ENCODE measurements around the gene PAXX. TPM values are rescaled to one million over a fixed set of nuclear protein-coding genes. Genes with fewer than 3 reads are reported as not detected.

PAXX gene
- total RNA-seq, 1 experiment from 2014 or later: 89.0 TPM

DNA sequence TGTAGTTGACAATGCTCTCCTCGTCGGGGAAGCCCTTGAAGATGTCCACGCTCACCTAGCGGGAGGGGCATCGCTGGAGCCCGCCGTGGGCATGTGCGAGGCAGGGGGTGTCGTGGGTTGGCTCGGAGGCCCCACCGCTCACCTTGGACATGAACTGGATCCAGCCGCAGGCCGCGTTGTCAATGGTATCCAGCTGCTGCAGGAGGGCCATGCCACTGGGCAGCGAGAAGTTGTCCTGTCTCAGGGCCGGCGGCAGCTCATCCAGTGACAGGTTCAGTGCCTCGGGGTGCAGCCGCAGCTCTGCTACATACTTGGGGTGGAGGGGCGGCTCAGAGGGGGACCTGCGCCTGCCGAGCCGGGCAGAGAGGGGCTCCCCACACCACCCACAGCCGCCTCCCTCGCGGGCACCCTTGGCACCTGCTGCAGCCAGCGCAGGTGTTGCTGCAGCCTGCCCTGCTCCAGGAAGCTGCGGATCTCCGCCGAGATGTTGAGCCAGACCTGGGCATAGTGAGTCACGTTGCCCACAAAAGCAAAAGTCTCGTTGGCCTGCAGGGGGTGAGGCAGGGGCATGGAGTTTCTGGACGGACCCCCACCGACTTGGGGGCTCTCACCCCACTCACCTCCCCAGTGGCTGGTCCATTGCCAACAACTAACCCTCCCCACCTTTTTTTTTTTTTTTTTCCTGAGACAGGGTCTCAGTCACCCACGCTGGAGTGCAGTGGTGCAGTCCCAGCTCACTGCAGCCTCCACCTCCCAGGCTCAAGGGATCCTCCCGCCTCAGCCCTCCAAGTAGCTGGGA lies 26.7 kb downstream of the PAXX start:
- BruUV-seq (replicated peaks): no TSS peak
- TF ChIP-seq CBX3 (IDR thresholded peaks at IDR 0.05; ENCODE audit: low read depth): no peak
- no peak for TF ChIP-seq SP1 (IDR thresholded peaks at IDR 0.05; ENCODE audit: low read depth)
- TF ChIP-seq POLR2AphosphoS5 (IDR thresholded peaks at IDR 0.05; ENCODE audit: low read depth, low read length): no peak
- no peak for TF ChIP-seq JUND (IDR thresholded peaks at IDR 0.05)
- TF ChIP-seq RAD21 (IDR thresholded peaks at IDR 0.05; ENCODE audit: low read depth): no peak

GRCh38 chr9:137019891-137020683 lies 27.9 kb downstream of the PAXX start:
- no peak overlapping the region for H3K9ac ChIP-seq (ENCODE audit: low read length)
- ChIA-PET RAD21 (ENCODE audit: low non-redundant PET in 1 of 2, low total read pairs in 2 of 2, uncharacterized antibody in 2 of 2, unreplicated experiment in 2 of 2) (no interaction called here), POLR2A (no interaction called here), CTCF (interaction anchor here (1.1 kb wide), 1 partner anchor 9 kb away, joined by 4 read pairs; no protein-coding TSS in a partner anchor)
- no peak overlapping the region for H3K4me2 ChIP-seq (ENCODE audit: low read length)
- H3K4me3 ChIP-seq (replicated peaks in 1 of 2; ENCODE audit: low read depth in 1 of 2, low read length in 2 of 2): no peak overlapping the region
- peaks cover 8 to 16% of the 10 kb centered on the region in 2 experiments; a peak in 3 of 4 replicates for H3K4me1 ChIP-seq (ENCODE audit: control insufficient read depth in 1 of 2, insufficient read depth in 2 of 2, low read length in 2 of 2)
- H3K27me3 ChIP-seq (ENCODE audit: insufficient read depth, low read length): no peaks in the 10 kb centered on the region
- no peak overlapping the region for H3K27ac ChIP-seq (ENCODE audit: low read depth, low read length)
- no peaks in the 10 kb centered on the region for H3K9me3 ChIP-seq (ENCODE audit: control insufficient read depth in 1 of 2, insufficient read depth in 1 of 2, low read depth in 1 of 2, low read length in 2 of 2)
- H3K36me3 ChIP-seq (ENCODE audit: control insufficient read depth in 1 of 2, insufficient read depth in 2 of 2, low read length in 2 of 2): peaks cover 18 to 19% of the 10 kb centered on the region in 2 experiments; a peak in 3 of 4 replicates
- H2AFZ ChIP-seq (ENCODE audit: low read depth, low read length, poor library complexity, severe bottlenecking): no peak overlapping the region
- BruUV-seq (replicated peaks): no TSS peak
- no peak for DNase-seq (ENCODE audit: low read depth, low spot score)
- H3K9me2 ChIP-seq (ENCODE audit: insufficient read depth): no peaks in the 10 kb centered on the region
- no peak for ATAC-seq
- H3K79me2 ChIP-seq (ENCODE audit: insufficient read depth, low read length): peaks cover 6% of the 10 kb centered on the region
- intact Hi-C loops (cut with micrococcal nuclease): no loop called here
- H4K20me1 ChIP-seq (ENCODE audit: insufficient read depth): no peaks in the 10 kb centered on the region
- TF ChIP-seq EGR1 (IDR thresholded peaks at IDR 0.05; ENCODE audit: low read depth): no peak
- no peak for TF ChIP-seq POLR2AphosphoS5 (IDR thresholded peaks at IDR 0.05; ENCODE audit: low read depth, low read length)
- TF ChIP-seq, protein P1, sequence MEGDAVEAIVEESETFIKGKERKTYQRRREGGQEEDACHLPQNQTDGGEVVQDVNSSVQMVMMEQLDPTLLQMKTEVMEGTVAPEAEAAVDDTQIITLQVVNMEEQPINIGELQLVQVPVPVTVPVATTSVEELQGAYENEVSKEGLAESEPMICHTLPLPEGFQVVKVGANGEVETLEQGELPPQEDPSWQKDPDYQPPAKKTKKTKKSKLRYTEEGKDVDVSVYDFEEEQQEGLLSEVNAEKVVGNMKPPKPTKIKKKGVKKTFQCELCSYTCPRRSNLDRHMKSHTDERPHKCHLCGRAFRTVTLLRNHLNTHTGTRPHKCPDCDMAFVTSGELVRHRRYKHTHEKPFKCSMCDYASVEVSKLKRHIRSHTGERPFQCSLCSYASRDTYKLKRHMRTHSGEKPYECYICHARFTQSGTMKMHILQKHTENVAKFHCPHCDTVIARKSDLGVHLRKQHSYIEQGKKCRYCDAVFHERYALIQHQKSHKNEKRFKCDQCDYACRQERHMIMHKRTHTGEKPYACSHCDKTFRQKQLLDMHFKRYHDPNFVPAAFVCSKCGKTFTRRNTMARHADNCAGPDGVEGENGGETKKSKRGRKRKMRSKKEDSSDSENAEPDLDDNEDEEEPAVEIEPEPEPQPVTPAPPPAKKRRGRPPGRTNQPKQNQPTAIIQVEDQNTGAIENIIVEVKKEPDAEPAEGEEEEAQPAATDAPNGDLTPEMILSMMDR (IDR thresholded peaks at IDR 0.05 in 2 of 3, conservative IDR thresholded peaks at IDR 0.05 in 1 of 3; ENCODE audit: borderline replicate concordance in 1 of 3, insufficient read depth in 1 of 3, low read depth in 2 of 3, low read length in 2 of 3): no peak
- no peak for TF ChIP-seq CEBPB (IDR thresholded peaks at IDR 0.05; ENCODE audit: low read depth)
- TF ChIP-seq, protein P2, sequence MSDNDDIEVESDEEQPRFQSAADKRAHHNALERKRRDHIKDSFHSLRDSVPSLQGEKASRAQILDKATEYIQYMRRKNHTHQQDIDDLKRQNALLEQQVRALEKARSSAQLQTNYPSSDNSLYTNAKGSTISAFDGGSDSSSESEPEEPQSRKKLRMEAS (IDR thresholded peaks at IDR 0.05): no peak
- no peak for TF ChIP-seq YY1 (IDR thresholded peaks at IDR 0.05; ENCODE audit: extremely low read depth, insufficient replicate concordance, low read depth, low read length)
- TF ChIP-seq RAD21 (IDR thresholded peaks at IDR 0.05; ENCODE audit: low read depth): no peak
- TF ChIP-seq POLR2A (IDR thresholded peaks at IDR 0.05; ENCODE audit: borderline replicate concordance, extremely low read depth, insufficient read depth, insufficient read length): no peak
- TF ChIP-seq ZFX (IDR thresholded peaks at IDR 0.05): no peak
- no peak for TF ChIP-seq ZNF274 (IDR thresholded peaks at IDR 0.05; ENCODE audit: low read depth, low read length)
- TF ChIP-seq TCF7L2 (IDR thresholded peaks at IDR 0.05; ENCODE audit: borderline replicate concordance, extremely low read depth, insufficient read depth, insufficient read length): no peak
- TF ChIP-seq FOSL1 (IDR thresholded peaks at IDR 0.05; ENCODE audit: low read depth): no peak
- TF ChIP-seq EZH2phosphoT487 (IDR thresholded peaks at IDR 0.05; ENCODE audit: borderline replicate concordance): no peak
- TF ChIP-seq, protein P3, sequence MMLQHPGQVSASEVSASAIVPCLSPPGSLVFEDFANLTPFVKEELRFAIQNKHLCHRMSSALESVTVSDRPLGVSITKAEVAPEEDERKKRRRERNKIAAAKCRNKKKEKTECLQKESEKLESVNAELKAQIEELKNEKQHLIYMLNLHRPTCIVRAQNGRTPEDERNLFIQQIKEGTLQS (IDR thresholded peaks at IDR 0.05): no peak

More for the DNA sequence above, 26.7 kb downstream of the PAXX start:
- RAD21 ChIA-PET (ENCODE audit: low non-redundant PET in 1 of 2, low total read pairs in 2 of 2, uncharacterized antibody in 2 of 2, unreplicated experiment in 2 of 2): no interaction called here
- POLR2A ChIA-PET: no interaction called here
- DNase-seq (ENCODE audit: low read depth, low spot score) (no peak), ATAC-seq (no peak)
- CTCF ChIA-PET: interaction anchor here (1.1 kb wide), 1 partner anchor 10 kb away, joined by 4 read pairs; no protein-coding TSS in a partner anchor
- Histone ChIP-seq H3K36me3 (ENCODE audit: control insufficient read depth in 1 of 2, insufficient read depth in 2 of 2, low read length in 2 of 2) (peaks cover 19 to 27% of the 10 kb centered on the region in 2 experiments; a peak in 3 of 4 replicates), H3K4me2 (ENCODE audit: low read length) (no peak overlapping the region), H3K27me3 (ENCODE audit: insufficient read depth, low read length) (no peaks in the 10 kb centered on the region), H3K9me2 (ENCODE audit: insufficient read depth) (no peaks in the 10 kb centered on the region), H3K9ac (ENCODE audit: low read length) (no peak overlapping the region), H3K9me3 (ENCODE audit: control insufficient read depth in 1 of 2, insufficient read depth in 1 of 2, low read depth in 1 of 2, low read length in 2 of 2) (no peaks in the 10 kb centered on the region), H2AFZ (ENCODE audit: low read depth, low read length, poor library complexity, severe bottlenecking) (no peak overlapping the region), H3K79me2 (ENCODE audit: insufficient read depth, low read length) (no peaks in the 10 kb centered on the region; the same call in 1 of the 2 replicates), H3K27ac (ENCODE audit: low read depth, low read length) (no peak overlapping the region), H4K20me1 (ENCODE audit: insufficient read depth) (no peaks in the 10 kb centered on the region), H3K4me3 (replicated peaks in 1 of 2; ENCODE audit: low read depth in 1 of 2, low read length in 2 of 2) (no peak overlapping the region), H3K4me1 (ENCODE audit: control insufficient read depth in 1 of 2, insufficient read depth in 2 of 2, low read length in 2 of 2) (peaks cover 5 to 13% of the 10 kb centered on the region in 2 experiments; a peak in 3 of 4 replicates)
- intact Hi-C loops (cut with micrococcal nuclease): no loop called here

All from HCT116 (cell line).